Stimulated activated effector memory CD8-positive, alpha-beta T cell treated with anti-CD3 and anti-CD28 coated beads, Interleukin-12 subunit alpha, Interleukin-12 subunit beta, amount 100 ng/mL, for 72 hours (primary cell): ENCODE data around the gene GPR137.
"Not testable (repeated sequence)": the region's sequence is repeated elsewhere in the genome, so short reads cannot be mapped to it uniquely, and the experiment has no call there.

ENCODE experiments used
- ATAC-seq: fragments of 150-1000 bp; cut with Tn5 transposase; 2 replicates; pipeline ENCODE4 v1.10.0; 2021
- DNase-seq, 2 donors: peaks; one replicate each; pipeline ENCODE4 v3.0.0; 2021 to 2022; ENCODE audit warnings: low spot score in 2 of 2
- H3K27ac Mint-ChIP-seq: one replicate; pipeline ENCODE4 v1.8.0; 2022; ENCODE audit warnings: mild to moderate bottlenecking, mixed read lengths
- H3K36me3 Mint-ChIP-seq: one replicate; pipeline ENCODE4 v1.8.0; 2022; ENCODE audit warnings: mild to moderate bottlenecking, mixed read lengths
- H3K4me1 Mint-ChIP-seq: one replicate; pipeline ENCODE4 v1.8.0; 2022; ENCODE audit warnings: mixed read lengths
- H3K4me3 Mint-ChIP-seq: one replicate; pipeline ENCODE4 v1.8.0; 2022; ENCODE audit warnings: mild to moderate bottlenecking, mixed read lengths
- H3K9me3 Mint-ChIP-seq: one replicate; pipeline ENCODE4 v1.8.0; 2022; ENCODE audit warnings: mixed read lengths

GPR137 gene

GRCh38 chr11:64246621-64246870 is 39.1 kb upstream of the GPR137 start:
- H3K4me3 Mint-ChIP-seq = peak overlapping the region; percentile 95
- H3K36me3 Mint-ChIP-seq = peaks cover 58% of the 10 kb centered on the region
- DNase-seq, H3K9me3 Mint-ChIP-seq: not testable (repeated sequence)
- peak overlapping the region; percentile 95 for H3K27ac Mint-ChIP-seq
- peaks cover 41% of the 10 kb centered on the region for H3K4me1 Mint-ChIP-seq
- ATAC-seq = peak; percentile 24

- Mint-ChIP-seq H3K36me3 (peaks cover 53% of the 10 kb centered on the region), H3K4me1 (peaks cover 43% of the 10 kb centered on the region), H3K4me3 (peak within 1 kb of the TSS; percentile 95), H3K9me3 (no peaks in the 10 kb centered on the region), H3K27ac (peak within 1 kb of the TSS; percentile 95)
- DNase-seq (peak; percentile 66 to 88), ATAC-seq (peak; percentile 70)
Measured at GRCh38 chr11:64246871-64247728, 38.5 kb upstream of the GPR137 start, which contains the start of gene PPP1R14B. TSS of gene PPP1R14B (minus strand) at chr11:64246943. CDS start at chr11:64246673, 270 bp downstream.

DNA sequence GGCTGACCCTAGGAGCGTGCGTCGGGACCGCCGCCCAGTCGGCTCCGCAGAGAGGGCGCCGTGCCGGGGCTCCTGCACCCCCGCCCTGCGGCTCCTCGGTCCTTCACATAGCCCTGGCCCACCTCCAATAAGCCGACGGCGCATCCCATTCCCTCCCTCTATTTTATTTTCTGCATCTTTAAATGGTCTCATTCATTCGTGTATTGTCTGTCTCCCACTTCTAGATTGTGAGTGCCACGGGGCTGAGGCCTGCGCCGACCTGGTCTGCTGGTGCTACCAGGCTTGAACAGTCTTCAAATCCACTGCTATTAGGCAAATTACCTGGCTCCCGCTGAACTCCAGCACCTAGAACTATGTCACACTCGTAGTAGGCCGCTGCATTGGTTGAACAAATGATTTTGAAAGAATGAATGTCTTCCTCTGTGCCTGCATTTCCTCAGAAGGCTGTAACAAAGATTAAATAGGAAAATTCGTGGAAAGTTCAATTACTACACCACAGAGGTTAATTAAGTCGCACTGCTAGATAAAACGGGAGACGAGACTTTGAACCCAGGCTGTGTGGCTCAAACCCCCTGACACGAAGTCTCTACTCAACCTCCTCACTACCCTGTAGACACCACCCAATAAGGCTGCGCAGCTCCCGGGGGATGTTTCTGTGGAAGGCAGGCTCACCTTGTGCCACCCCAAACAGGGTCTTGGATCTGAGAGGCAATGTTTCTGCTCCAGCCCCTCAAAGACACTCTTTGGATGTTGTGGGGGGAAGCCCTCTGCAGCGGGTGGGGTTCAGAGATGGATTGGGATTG is 37.7 kb upstream of the GPR137 start:
- Mint-ChIP-seq H3K9me3 (no peaks in the 10 kb centered on the region), H3K27ac (peak overlapping the region; percentile 29), H3K4me3 (peak overlapping the region; percentile 95), H3K4me1 (peaks cover 39% of the 10 kb centered on the region), H3K36me3 (peaks cover 44% of the 10 kb centered on the region)
- ATAC-seq = no peak
- DNase-seq = no peak

- peaks cover 34% of the 10 kb centered on the region for H3K4me1 Mint-ChIP-seq
- ATAC-seq (no peak), DNase-seq (no peak)
- H3K27ac Mint-ChIP-seq = no peak overlapping the region
- H3K9me3 Mint-ChIP-seq = no peaks in the 10 kb centered on the region
- H3K36me3 Mint-ChIP-seq = peaks cover 38% of the 10 kb centered on the region
- H3K4me3 Mint-ChIP-seq = peak overlapping the region; percentile 95
Measured at GRCh38 chr11:64248578-64248977, 37.1 kb upstream of the GPR137 start.

GRCh38 chr11:64249038-64249437 is 36.6 kb upstream of the GPR137 start:
- Mint-ChIP-seq H3K9me3 (no peaks in the 10 kb centered on the region), H3K36me3 (peaks cover 33% of the 10 kb centered on the region), H3K4me3 (peak overlapping the region; percentile 94)

DNA sequence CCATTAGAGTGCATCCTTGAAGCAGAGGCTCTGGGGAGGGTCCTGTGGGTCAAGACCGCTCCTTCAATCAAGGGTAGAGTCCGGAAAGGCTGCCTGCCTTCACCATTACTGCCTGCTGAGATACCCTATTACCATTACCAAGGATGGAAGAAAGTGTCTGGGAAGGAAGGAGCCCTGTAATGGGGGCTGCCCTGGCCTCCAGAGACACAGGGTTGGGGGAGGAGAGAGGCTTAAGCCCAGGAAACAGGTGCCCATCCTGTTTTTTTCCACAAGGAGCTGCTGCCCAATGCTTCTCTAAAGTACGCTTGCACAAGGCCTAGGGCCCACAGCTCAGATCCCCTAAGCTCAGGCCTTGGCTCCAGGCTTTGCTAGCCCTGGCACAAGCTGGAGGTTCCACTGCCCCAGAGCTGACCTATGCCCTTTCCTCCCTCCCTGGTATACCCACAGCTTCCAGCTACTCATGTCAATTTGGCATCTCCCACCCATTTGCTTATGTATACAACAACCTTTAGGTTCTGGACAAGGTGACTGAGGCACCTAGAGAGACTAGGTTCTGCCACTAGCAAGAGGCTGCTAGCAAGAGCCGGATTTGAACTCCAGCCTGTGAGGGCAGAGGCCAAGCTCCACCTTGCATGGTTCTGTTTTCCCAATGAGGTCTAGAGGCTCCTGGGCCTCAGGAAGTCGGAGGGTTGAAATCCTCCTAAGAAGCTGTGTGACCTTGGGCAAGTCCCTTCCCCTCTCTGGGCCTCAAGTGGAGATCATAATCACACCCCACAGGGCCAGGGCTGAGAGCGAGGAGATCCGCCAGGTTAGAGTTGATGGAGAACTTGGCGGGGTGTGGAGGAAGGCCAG is 35.9 kb upstream of the GPR137 start:
- peaks cover 26% of the 10 kb centered on the region for H3K36me3 Mint-ChIP-seq
- H3K4me1 Mint-ChIP-seq = peaks cover 33% of the 10 kb centered on the region
- DNase-seq = no peak
- peak overlapping the region; percentile 94 for H3K4me3 Mint-ChIP-seq
- H3K27ac Mint-ChIP-seq = no peak overlapping the region
- ATAC-seq = no peak
- no peaks in the 10 kb centered on the region for H3K9me3 Mint-ChIP-seq

More at GRCh38 chr11:64249038-64249437, 36.6 kb upstream of the GPR137 start:
- ATAC-seq (no peak), DNase-seq (no peak)
- Mint-ChIP-seq H3K27ac (no peak overlapping the region), H3K4me1 (peaks cover 34% of the 10 kb centered on the region)

- Mint-ChIP-seq H3K4me1 (peaks cover 33% of the 10 kb centered on the region), H3K4me3 (peak overlapping the region; percentile 94), H3K36me3 (peaks cover 20% of the 10 kb centered on the region), H3K9me3 (no peaks in the 10 kb centered on the region), H3K27ac (no peak overlapping the region)
- DNase-seq = no peak
- ATAC-seq = peak; percentile 0
Measured at GRCh38 chr11:64250415-64251015, 35.1 kb upstream of the GPR137 start.

GRCh38 chr11:64251016-64251752 is 34.5 kb upstream of the GPR137 start, which contains the start of gene PLCB3:
TSS of gene PLCB3 (plus strand) at chr11:64251530. CDS start at chr11:64251650, 120 bp downstream.
- H3K27ac Mint-ChIP-seq = peak within 1 kb of the TSS; percentile 86
- H3K4me3 Mint-ChIP-seq = peak within 1 kb of the TSS; percentile 94
- peaks cover 33% of the 10 kb centered on the region for H3K4me1 Mint-ChIP-seq
- peak; percentile 75 to 79 for DNase-seq
- peak; percentile 75 for ATAC-seq
- H3K36me3 Mint-ChIP-seq = peaks cover 16% of the 10 kb centered on the region
- H3K9me3 Mint-ChIP-seq = no peaks in the 10 kb centered on the region

GRCh38 chr11:64251753-64252002 is 34.0 kb upstream of the GPR137 start:
- H3K4me3 Mint-ChIP-seq = peak overlapping the region; percentile 94
- peaks cover 33% of the 10 kb centered on the region for H3K4me1 Mint-ChIP-seq
- no peaks in the 10 kb centered on the region for H3K9me3 Mint-ChIP-seq
- DNase-seq (no peak), ATAC-seq (no peak)
- H3K36me3 Mint-ChIP-seq = peaks cover 19% of the 10 kb centered on the region
- peak overlapping the region; percentile 86 for H3K27ac Mint-ChIP-seq

DNA sequence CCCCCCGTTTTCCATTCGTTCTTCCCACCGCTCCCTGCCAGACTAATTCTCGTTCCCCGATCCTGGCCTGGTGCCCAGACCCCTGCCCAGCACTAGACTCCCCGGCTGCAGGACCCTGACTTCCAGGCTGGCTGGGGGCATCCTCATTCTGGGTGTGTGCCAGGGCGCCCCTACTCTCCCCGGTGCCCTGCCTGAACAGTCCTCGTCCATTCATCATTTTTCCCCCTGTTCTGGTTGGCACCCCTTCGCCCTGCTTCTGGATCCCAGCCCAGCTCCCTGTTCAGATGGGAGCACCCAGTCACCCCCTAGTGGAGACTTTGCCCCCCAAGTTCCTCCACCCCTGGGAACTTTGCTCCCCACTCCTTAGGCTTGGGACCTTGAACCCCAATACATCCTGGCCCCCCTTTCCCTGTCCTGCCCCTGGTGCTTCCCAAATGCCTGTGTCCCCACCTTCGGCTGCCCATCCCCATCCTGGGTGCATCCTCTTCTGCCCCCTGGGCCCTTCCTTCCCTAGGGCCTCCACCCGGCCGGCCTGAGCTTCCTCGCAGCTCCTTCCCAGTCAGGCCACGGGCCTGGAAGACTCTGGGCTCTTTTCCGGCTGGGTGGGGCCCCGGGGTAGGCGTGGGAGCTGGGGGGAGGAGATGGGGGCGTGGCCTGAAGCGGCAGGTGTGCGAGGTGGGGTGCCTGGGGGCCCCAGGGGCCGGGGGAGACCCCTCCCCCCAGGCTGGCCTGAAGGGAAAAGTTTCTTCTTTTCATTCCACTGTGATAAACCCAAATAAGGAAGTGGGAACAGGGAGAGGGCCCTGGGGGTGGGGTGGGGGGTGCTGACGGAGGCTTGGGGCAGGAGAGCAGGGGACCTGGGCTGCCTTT is 33.4 kb upstream of the GPR137 start:
- Mint-ChIP-seq H3K4me1 (peaks cover 28% of the 10 kb centered on the region), H3K4me3 (peak overlapping the region; percentile 94), H3K9me3 (no peaks in the 10 kb centered on the region), H3K36me3 (peaks cover 20% of the 10 kb centered on the region), H3K27ac (peak overlapping the region; percentile 86)
- DNase-seq = peak in 1 of 2 donors; percentile 64
- no peak for ATAC-seq

- Mint-ChIP-seq H3K4me3 (peak overlapping the region; percentile 94), H3K4me1 (peaks cover 22% of the 10 kb centered on the region), H3K36me3 (peaks cover 28% of the 10 kb centered on the region), H3K27ac (no peak overlapping the region), H3K9me3 (no peaks in the 10 kb centered on the region)
- DNase-seq (no peak), ATAC-seq (no peak)
Measured at GRCh38 chr11:64253043-64253442, 32.6 kb upstream of the GPR137 start.

- peak overlapping the region; percentile 70 for H3K27ac Mint-ChIP-seq
- DNase-seq (no peak), ATAC-seq (no peak)
- no peak overlapping the region for H3K4me3 Mint-ChIP-seq
- no peaks in the 10 kb centered on the region for H3K9me3 Mint-ChIP-seq
- peaks cover 31% of the 10 kb centered on the region for H3K36me3 Mint-ChIP-seq
- peaks cover 20% of the 10 kb centered on the region for H3K4me1 Mint-ChIP-seq
Measured at GRCh38 chr11:64253481-64253880, 32.2 kb upstream of the GPR137 start.

- Mint-ChIP-seq H3K9me3 (no peaks in the 10 kb centered on the region), H3K27ac (peak overlapping the region; percentile 70), H3K36me3 (peaks cover 29% of the 10 kb centered on the region), H3K4me3 (no peak overlapping the region), H3K4me1 (peaks cover 24% of the 10 kb centered on the region)
- ATAC-seq = no peak
- DNase-seq = no peak
Measured at GRCh38 chr11:64254326-64254725, 31.3 kb upstream of the GPR137 start.
